Endothelial cell of umbilical vein (primary cell): Measurements from ENCODE around the gene ASXL2. TPM values are rescaled to one million over a fixed set of nuclear protein-coding genes. Genes with fewer than 3 reads are reported as not detected.

ENCODE experiments used
- BruUV-seq: library from RNA; stranded (reverse); fragments of 400-500 nt; replicated peaks from 2 replicates; lab custom pipeline; 2021; lab: Mats Ljungman, UMichigan
- CTCF ChIA-PET: fragments of 300-600, 350-600 bp; sonication (Branson Sonifier 250); formaldehyde crosslinking; loops from one replicate; lab custom pipeline; 2021; ENCODE audit warnings: antibody characterized with exemption, inconsistent platforms; lab: Charles Lee
- POLR2A ChIA-PET: fragments of 300-600, 350-600 bp; sonication (Branson Sonifier 250); formaldehyde crosslinking; loops from one replicate; lab custom pipeline; 2021; ENCODE audit warnings: antibody characterized with exemption, inconsistent platforms; lab: Charles Lee
- DNase-seq: peaks from one replicate; pipeline ENCODE4 v3.0.0-alpha.2; 2011; ENCODE audit warnings: low read depth, low spot score
- FAIRE-seq: peaks from 2 replicates; lab custom pipeline; 2011; peaks lifted over from hg19 to GRCh38; lab: Jason Lieb, UNC
- H2AFZ ChIP-seq: 2 replicates; pipeline ENCODE4 v1.6.0; 2012; ENCODE audit warnings: low read depth, low read length, control low read depth, inconsistent platforms
- H3K27ac ChIP-seq: 2 replicates; pipeline ENCODE4 v1.5.1; 2011; ENCODE audit warnings: low read depth, mild to moderate bottlenecking, control low read depth, low read length, moderate library complexity; ENCODE audit not compliant: insufficient read depth
- H3K27me3 ChIP-seq, 2 experiments: 2 replicates each; pipeline versions ENCODE4 v1.6.0 to v1.6.1; 2011; ENCODE audit warnings: low read length in 2 of 2, mixed read lengths in 1 of 2; ENCODE audit not compliant: control insufficient read depth in 2 of 2, insufficient read depth in 2 of 2
- H3K36me3 ChIP-seq, 2 experiments: 2 replicates in 1 of 2; 3 replicates in 1 of 2; pipeline ENCODE4 v1.5.1; 2011; ENCODE audit warnings: low read length in 2 of 2, mild to moderate bottlenecking in 1 of 2, moderate library complexity in 1 of 2; ENCODE audit not compliant: control insufficient read depth in 2 of 2, insufficient read depth in 2 of 2; ENCODE audit errors: extremely low read depth in 1 of 2
- H3K4me1 ChIP-seq: 3 replicates; pipeline ENCODE4 v1.5.1; 2011; ENCODE audit warnings: mild to moderate bottlenecking, low read length; ENCODE audit not compliant: control insufficient read depth, insufficient read depth; ENCODE audit errors: extremely low read depth
- H3K4me2 ChIP-seq: 2 replicates; pipeline ENCODE4 v1.6.1; 2011; ENCODE audit warnings: low read length, control low read depth, mixed read lengths; ENCODE audit not compliant: insufficient read depth
- H3K4me3 ChIP-seq, 3 experiments: fragments of 200-600 bp in 1 of 3; sonication (generic), shearing (Covaris generic) in 1 of 3; replicated peaks in 1 of 3; 2 replicates each; pipeline ENCODE4 v1.5.1; 2011 to 2016; ENCODE audit warnings: control low read depth in 3 of 3, low read length in 3 of 3, mild to moderate bottlenecking in 2 of 3, inconsistent platforms in 1 of 3, low read depth in 1 of 3, moderate library complexity in 1 of 3; ENCODE audit not compliant: insufficient read depth in 1 of 3
- H3K79me2 ChIP-seq: 2 replicates; pipeline ENCODE4 v1.6.0; 2012; ENCODE audit warnings: low read length, inconsistent platforms; ENCODE audit not compliant: control insufficient read depth, insufficient read depth
- H3K9ac ChIP-seq: replicated peaks from 2 replicates; pipeline ENCODE3; 2011; ENCODE audit warnings: low read length, control low read depth; ENCODE audit not compliant: insufficient read depth; ENCODE audit errors: extremely low read depth
- H3K9me1 ChIP-seq: replicated peaks from 3 replicates; pipeline ENCODE4 v1.6.0; 2011; ENCODE audit warnings: mild to moderate bottlenecking, low read length; ENCODE audit not compliant: control insufficient read depth, insufficient read depth; ENCODE audit errors: extremely low read depth
- H3K9me3 ChIP-seq: replicated peaks from 2 replicates; pipeline ENCODE4 v1.5.1; 2012; ENCODE audit warnings: low read length, inconsistent platforms; ENCODE audit not compliant: control insufficient read depth, insufficient read depth
- H4K20me1 ChIP-seq: replicated peaks from 2 replicates; pipeline ENCODE3; 2011; ENCODE audit warnings: mild to moderate bottlenecking, low read length; ENCODE audit not compliant: control insufficient read depth, insufficient read depth; ENCODE audit errors: extremely low read depth
- EZH2 ChIP-seq: IDR thresholded peaks from 2 replicates; pipeline ENCODE4 v1.6.1; 2012; ENCODE audit warnings: borderline replicate concordance, low read depth, mild to moderate bottlenecking, moderate library complexity, low read length, inconsistent platforms; ENCODE audit not compliant: severe bottlenecking
- FOS ChIP-seq: IDR thresholded peaks from 2 replicates; pipeline ENCODE4 v1.6.1; 2011; ENCODE audit warnings: mild to moderate bottlenecking, low read length, moderate library complexity, borderline replicate concordance; ENCODE audit not compliant: insufficient read depth
- JUN ChIP-seq: IDR thresholded peaks from 2 replicates; pipeline ENCODE4 v1.6.1; 2011; ENCODE audit warnings: borderline replicate concordance, low read depth; ENCODE audit not compliant: insufficient read length, insufficient read depth
- MAX ChIP-seq: IDR thresholded peaks from 2 replicates; pipeline ENCODE4 v1.6.1; 2011; ENCODE audit not compliant: insufficient read depth, insufficient read length
- MYC ChIP-seq: IDR thresholded peaks from one replicate; pipeline ENCODE4 v1.6.1; 2011; ENCODE audit warnings: mild to moderate bottlenecking, low read depth, low read length
- POLR2A ChIP-seq: IDR thresholded peaks from 2 replicates; pipeline ENCODE4 v1.6.1; 2012; ENCODE audit warnings: low read depth, mild to moderate bottlenecking, control low read depth, low read length
- POLR2AphosphoS5 ChIP-seq: IDR thresholded peaks from 2 replicates; pipeline ENCODE4 v1.6.1; 2012; ENCODE audit warnings: low read depth, mild to moderate bottlenecking, control low read depth, low read length, moderate library complexity; ENCODE audit not compliant: insufficient read depth
- dilution Hi-C: fragments of 300-500 bp; cut with MboI; formaldehyde crosslinking; loops from one replicate; pipeline ENCODE4 v1.15.0; 2019; ENCODE audit warnings: low sequenced_read_pairs; ENCODE audit not compliant: extremely low pct_ligation_motif_present
- intact Hi-C: fragments of 100-400 bp; cut with micrococcal nuclease; formaldehyde crosslinking; loops from one replicate; pipeline ENCODE4 v1.10.0; 2022
- polyA plus RNA-seq, 4 experiments: library from polyadenylated mRNA; depleted of rRNA in 3 of 4; stranded (reverse) in 3 of 4; unstranded in 1 of 4; fragments of >200 nt; gene quantifications; 2 replicates each; pipeline versions ENCODE4 v1.2.1 to v1.2.3, GENCODE V29; 2011 to 2012; ENCODE audit warnings: missing spikeins in 1 of 4
- total RNA-seq: library from RNA; stranded (reverse); gene quantifications from 2 replicates; pipeline ENCODE4 v1.2.3, GENCODE V29; 2021
- TF ChIP-seq, protein P1 (sequence below), 2 donors: IDR thresholded peaks; 1 replicate in 1 of 2; 2 replicates in 1 of 2; pipeline ENCODE4 v1.5.1; 2011; ENCODE audit warnings: low read length in 2 of 2, mild to moderate bottlenecking in 2 of 2, moderate library complexity in 2 of 2, control low read depth in 1 of 2, inconsistent platforms in 1 of 2, low read depth in 1 of 2; ENCODE audit not compliant: insufficient read depth in 1 of 2; ENCODE audit errors: extremely low read depth in 1 of 2

ASXL2 gene
- total and polyA plus RNA-seq, 2 donors (not counting 3 experiments of a cell fraction or from before 2014, with no cell fraction given) = 6.1 to 33.8 TPM

DNA sequence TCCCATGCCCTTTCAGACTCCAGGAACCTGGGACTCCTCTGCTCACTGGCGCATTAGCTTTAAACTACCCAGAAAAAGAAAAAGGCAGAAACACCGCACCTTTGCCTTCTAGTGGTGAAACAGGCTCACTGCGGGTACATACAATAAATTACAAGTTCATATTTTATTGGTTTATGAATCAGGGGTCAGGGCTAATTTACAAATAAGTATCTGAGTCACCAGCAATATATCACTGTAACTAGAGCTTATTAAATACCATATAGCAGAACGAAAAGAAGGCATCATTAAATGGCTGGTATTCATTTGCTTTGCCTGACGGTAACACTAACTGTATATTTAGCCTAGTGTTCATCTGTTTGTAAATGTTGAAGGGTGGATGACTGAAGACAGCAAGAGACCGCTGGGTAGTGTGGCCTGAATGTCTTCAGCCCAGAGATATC is 178.0 kb downstream of the ASXL2 start:
- no peaks in the 10 kb centered on the region for H3K9me3 ChIP-seq
- dilution Hi-C loops (no loop called here), intact Hi-C loops (loop anchor here (1.0 kb wide), 1 partner anchor 93 kb away; no protein-coding TSS in a partner anchor)
- no peaks in the 10 kb centered on the region for H3K79me2 ChIP-seq
- no peak overlapping the region for H2AFZ ChIP-seq
- BruUV-seq = no TSS peak
- no peaks in the 10 kb centered on the region for H3K36me3 ChIP-seq
- ChIA-PET POLR2A (no interaction called here), CTCF (interaction anchor here (0.6 to 6.8 kb wide), 40 partner anchors 9 to 445 kb away, joined by 3 to 232 read pairs (median 5); partner anchors contain the start of gene DTNB)
- H3K27me3 ChIP-seq = peaks cover 0 to 4% of the 10 kb centered on the region in 2 experiments
- no peaks in the 10 kb centered on the region for H4K20me1 ChIP-seq
- peak; percentile 76 for FAIRE-seq
- no peak overlapping the region for H3K4me2 ChIP-seq
- H3K27ac ChIP-seq = no peak overlapping the region
- peak; percentile 73 for DNase-seq
- H3K4me1 ChIP-seq = peaks cover 14% of the 10 kb centered on the region
- H3K4me3 ChIP-seq = no peak overlapping the region
- H3K9me1 ChIP-seq = no peaks in the 10 kb centered on the region
- TF ChIP-seq JUN = peak; percentile 56
- no peak for TF ChIP-seq EZH2
- no peak for TF ChIP-seq MYC
- no peak for TF ChIP-seq POLR2A
- no peak for TF ChIP-seq POLR2AphosphoS5
- TF ChIP-seq MAX = no peak
- peak; percentile 43 for TF ChIP-seq FOS
- TF ChIP-seq, protein P1, sequence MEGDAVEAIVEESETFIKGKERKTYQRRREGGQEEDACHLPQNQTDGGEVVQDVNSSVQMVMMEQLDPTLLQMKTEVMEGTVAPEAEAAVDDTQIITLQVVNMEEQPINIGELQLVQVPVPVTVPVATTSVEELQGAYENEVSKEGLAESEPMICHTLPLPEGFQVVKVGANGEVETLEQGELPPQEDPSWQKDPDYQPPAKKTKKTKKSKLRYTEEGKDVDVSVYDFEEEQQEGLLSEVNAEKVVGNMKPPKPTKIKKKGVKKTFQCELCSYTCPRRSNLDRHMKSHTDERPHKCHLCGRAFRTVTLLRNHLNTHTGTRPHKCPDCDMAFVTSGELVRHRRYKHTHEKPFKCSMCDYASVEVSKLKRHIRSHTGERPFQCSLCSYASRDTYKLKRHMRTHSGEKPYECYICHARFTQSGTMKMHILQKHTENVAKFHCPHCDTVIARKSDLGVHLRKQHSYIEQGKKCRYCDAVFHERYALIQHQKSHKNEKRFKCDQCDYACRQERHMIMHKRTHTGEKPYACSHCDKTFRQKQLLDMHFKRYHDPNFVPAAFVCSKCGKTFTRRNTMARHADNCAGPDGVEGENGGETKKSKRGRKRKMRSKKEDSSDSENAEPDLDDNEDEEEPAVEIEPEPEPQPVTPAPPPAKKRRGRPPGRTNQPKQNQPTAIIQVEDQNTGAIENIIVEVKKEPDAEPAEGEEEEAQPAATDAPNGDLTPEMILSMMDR (IDR thresholded peaks at IDR 0.05; ENCODE audit: extremely low read depth in 1 of 2, insufficient read depth in 1 of 2, low read depth in 1 of 2, low read length in 2 of 2) = peak; percentile 63
- no peak overlapping the region for H3K9ac ChIP-seq
